GM08714 (cell line): ENCODE results near the gene LRPPRC.
"Not testable (repeated sequence)": the region's sequence is repeated elsewhere in the genome, so short reads cannot be mapped to it uniquely, and the experiment has no call there.

Experiments used
- H3K4me3 ChIP-seq: fragments of 200-500 bp; sonication (Bioruptor generic); 2 replicates; pipeline ENCODE4 v1.5.1; 2014; ENCODE audit warnings: mild to moderate bottlenecking, low read length, inconsistent platforms
- ZNF274 ChIP-seq: IDR thresholded peaks from 2 replicates; pipeline ENCODE4 v1.6.1; 2012; ENCODE audit warnings: mild to moderate bottlenecking, low read depth, low read length

Gene LRPPRC

GRCh38 chr2:43995733-43996533 is at the start of gene LRPPRC:
Gene LRPPRC, minus strand, starts transcription at chr2:43995989. Its CDS starts 42 bp downstream, at chr2:43995947.
- H3K4me3 ChIP-seq = peak within 1 kb of the TSS; percentile 87
- no peak for TF ChIP-seq ZNF274

DNA sequence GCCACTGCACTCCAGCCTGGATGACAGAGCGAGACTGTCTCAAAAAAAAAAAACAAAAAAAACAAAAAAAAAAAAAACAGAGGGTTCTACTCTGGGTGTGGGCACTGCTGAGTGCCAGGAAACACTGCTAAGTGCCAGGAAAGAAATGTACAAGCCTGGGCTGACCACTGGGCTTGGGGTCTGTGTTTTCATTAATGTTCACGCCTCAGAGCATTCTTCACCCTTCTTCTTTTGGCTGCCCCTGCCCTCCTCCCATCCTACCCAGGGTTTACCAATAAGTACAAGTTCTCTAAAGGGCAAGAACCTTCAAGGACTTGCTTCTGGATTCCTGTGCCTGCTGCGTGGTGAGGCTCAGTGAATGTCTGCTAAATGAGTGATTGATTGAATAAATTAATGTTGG is 49.3 kb upstream of the LRPPRC start:
- H3K4me3 ChIP-seq = no peak overlapping the region
- TF ChIP-seq ZNF274 = no peak

GRCh38 chr2:44044281-44044720 is 48.5 kb upstream of the LRPPRC start:
- no peak overlapping the region for H3K4me3 ChIP-seq
- no peak for TF ChIP-seq ZNF274

DNA sequence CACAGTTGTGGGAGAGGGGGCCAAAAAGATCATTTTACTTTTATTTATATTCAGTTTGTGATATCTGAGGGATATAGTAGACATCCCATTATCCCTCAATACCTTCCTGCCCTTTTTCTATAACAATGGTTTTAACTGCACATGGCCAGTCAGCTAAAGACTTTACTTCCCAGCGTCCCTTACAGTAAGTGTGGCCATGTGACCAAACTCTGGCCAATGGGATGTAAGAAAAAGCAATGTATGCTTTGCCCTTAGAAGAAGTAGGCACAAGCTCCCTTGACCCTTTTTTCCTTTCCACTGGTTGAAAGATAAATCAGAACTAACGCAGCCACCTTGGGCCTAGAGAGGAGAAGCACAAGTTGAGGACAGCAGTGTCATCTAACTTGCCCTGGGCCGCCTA is 44.6 kb upstream of the LRPPRC start:
- no peak overlapping the region for H3K4me3 ChIP-seq
- TF ChIP-seq ZNF274 = no peak

DNA sequence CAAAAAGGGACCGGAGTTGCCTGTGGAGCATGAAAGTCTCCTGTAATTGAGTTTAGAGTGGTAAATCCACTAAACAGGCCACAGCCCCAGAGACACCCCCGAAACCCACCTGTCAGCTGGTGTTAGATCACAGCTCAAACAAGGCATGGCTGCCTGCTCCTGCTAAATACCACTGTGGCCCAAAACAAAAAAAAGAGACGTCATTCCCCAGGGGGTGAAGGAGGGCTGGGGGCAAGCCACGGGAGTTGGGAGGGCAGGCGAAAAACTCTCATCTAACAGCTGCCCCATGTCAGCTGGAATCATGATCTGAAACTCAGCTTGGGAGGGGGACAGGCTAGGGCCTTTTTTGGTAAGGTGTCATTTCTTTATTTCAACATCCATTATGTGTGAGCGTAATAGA is 42.5 kb upstream of the LRPPRC start:
- TF ChIP-seq ZNF274 = no peak

DNA sequence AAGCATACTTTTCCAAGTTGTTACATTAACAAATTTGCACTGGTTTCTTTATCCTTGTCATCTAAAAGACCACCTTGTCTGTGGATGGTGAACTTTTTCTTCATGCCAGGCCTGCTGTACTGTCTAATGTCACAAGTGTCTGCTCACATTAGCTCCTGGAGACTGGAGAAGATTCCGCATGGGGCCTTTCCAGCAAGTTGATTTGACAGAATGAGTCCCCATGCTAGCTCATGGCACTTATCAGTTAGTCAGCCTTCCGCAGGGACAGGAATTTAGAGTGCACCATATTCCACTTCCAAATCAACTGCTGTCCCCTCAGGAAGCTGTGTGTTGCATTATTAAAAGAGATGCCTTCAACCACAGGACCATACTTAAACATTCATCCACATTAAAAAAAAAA is 41.4 kb upstream of the LRPPRC start:
- no peak overlapping the region for H3K4me3 ChIP-seq
- no peak for TF ChIP-seq ZNF274

More for the DNA sequence above, 42.5 kb upstream of the LRPPRC start:
- H3K4me3 ChIP-seq = no peak overlapping the region

GRCh38 chr2:44033947-44034346 is 38.2 kb upstream of the LRPPRC start:
- TF ChIP-seq ZNF274 = no peak

DNA sequence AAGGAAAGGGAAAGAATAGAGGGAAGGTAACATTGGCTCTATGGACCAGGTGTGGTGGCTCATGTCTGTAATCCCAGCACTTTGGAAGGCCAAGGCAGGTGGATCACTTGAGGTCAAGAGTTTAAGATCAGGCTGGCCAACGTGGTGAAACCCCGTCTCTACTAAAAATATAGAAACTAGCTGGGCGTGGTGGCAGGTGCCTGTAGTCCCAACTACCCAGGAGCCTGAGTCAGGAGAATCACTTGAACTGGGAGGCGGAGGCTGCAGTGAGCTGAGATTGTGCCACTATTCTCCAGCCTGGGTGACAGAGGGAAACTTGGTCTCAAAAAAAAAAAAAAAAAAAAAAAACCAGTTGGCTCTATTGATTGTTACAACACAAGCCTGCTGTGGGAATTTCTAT is 31.3 kb upstream of the LRPPRC start:
- H3K4me3 ChIP-seq = not testable (repeated sequence)

More at GRCh38 chr2:44033947-44034346, 38.2 kb upstream of the LRPPRC start:
- no peak overlapping the region for H3K4me3 ChIP-seq

- no peak overlapping the region for H3K4me3 ChIP-seq
- no peak for TF ChIP-seq ZNF274
These were observed 20.5 kb upstream of the LRPPRC start for GRCh38 chr2:44016282-44016681.

GRCh38 chr2:44015239-44015638 is 19.4 kb upstream of the LRPPRC start:
- no peak overlapping the region for H3K4me3 ChIP-seq
- TF ChIP-seq ZNF274 = no peak

DNA sequence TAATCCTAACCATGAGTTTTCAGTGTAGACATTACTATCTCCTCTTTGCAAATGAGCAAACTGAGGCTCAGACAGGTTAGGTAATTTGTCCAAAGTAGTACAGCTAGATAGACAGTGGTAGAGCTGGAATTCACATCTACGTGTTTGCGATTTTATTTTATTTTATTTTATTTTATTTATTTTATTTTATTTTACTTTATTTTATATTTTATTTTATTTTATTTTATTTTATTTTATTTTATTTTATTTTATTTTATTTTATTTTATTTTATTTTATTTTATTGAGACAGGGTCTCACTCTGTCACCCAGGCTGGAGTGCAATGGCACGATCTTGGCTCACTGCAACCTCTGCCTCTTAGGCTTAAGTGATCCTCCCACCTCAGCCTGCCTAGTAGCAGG is 17.4 kb upstream of the LRPPRC start:
- H3K4me3 ChIP-seq = not testable (repeated sequence)

DNA sequence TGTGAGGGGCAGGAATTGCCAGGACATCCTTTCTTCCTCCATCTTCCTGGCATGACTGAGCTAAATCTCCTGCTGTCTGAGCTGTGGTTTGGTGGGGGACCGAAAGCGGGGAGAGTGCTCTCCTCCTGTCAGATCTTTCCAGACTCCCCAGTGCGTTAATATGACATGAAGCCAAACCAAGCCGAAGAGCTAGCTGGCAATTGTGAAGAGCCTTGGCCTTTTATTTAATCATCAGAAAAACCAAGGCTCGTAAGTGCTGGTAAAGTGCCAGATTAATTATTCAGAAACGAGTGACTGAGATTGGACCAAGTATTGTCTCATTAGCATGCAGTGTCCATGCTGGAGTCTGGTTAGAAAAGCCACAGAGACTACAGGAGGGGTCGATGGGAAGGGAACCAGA is 14.5 kb upstream of the LRPPRC start:
- no peak overlapping the region for H3K4me3 ChIP-seq
- TF ChIP-seq ZNF274 = no peak

DNA sequence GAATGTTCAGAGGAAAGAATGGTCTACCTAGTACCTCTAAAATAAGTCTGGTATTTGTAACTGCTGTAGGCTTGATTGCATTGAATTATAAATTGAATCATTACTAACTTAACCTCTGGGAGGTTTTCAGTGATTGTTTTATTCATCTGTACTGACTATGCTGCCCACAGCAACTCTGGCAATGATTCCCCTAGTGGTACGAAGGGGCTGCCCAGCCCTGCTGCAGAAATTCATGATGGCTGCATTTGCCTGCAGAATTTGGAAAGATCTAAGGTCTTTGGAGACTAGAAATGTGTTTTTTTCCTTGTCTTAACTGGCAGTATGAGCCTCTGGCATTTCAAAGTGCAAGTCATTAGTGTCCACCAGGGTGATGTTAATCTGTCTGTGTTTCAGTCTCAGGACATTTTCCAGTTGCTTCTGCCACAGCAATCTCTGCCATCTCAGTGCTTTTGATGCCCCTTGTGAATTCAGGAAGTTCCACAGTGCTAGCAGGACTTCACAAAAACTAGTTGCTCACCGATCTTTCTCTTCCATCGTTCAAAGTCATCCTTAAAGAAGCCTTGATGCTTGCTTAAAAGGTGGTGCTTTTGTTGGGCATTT is 13.4 kb upstream of the LRPPRC start:
- no peak overlapping the region for H3K4me3 ChIP-seq
- TF ChIP-seq ZNF274 = no peak

- no peak for TF ChIP-seq ZNF274
- H3K4me3 ChIP-seq = no peak overlapping the region
These were observed 10.1 kb upstream of the LRPPRC start for GRCh38 chr2:44005846-44006245.

- no peak overlapping the region for H3K4me3 ChIP-seq
- no peak for TF ChIP-seq ZNF274
These were observed 9.2 kb upstream of the LRPPRC start for GRCh38 chr2:44004735-44005602.

GRCh38 chr2:44001716-44002115 is 5.9 kb upstream of the LRPPRC start:
- no peak for TF ChIP-seq ZNF274
- H3K4me3 ChIP-seq = no peak overlapping the region
